HG03108 (cell line): ENCODE data around the gene SSTR3.

Source experiments
- ATAC-seq: cut with Tn5 transposase; IDR thresholded peaks from one replicate; pipeline ENCODE4 v1.9.1; 2021; ENCODE audit warnings: moderate library complexity; ENCODE audit not compliant: unreplicated experiment

The SSTR3 gene

GRCh38 chr22:37154925-37155712 lies 57.2 kb downstream of the SSTR3 start:
- no peak for ATAC-seq
